ENCODE data around the gene ZNF44.

DNA sequence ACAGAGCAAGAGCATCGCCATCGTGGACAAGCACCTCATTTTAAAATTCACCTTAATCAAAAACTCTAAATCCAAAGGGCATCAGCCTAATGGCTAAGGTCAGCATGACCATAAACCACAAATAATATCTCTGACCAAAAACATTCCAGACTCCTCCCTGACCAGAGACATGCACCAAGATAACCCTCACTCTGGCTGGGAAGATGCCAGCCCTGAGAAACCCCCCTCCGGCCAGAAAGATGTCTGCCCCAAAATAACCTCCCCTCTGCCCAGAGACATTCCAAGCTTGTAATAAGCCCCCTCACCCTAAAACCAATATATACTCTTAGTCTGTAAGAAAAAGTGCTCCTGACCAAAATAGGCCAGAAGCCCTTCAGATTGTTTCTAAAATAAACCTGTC, 61.7 kb downstream of the ZNF44 start:
- TF ChIP-seq EZH2phosphoT487 (IDR thresholded peaks at IDR 0.05; ENCODE audit: unreplicated experiment) (no peak), POLR2AphosphoS5 (IDR thresholded peaks at IDR 0.05; ENCODE audit: low read depth) (no peak), EZH2 (IDR thresholded peaks at IDR 0.05; ENCODE audit: low read depth, unreplicated experiment) (no peak), CREB1 (CRISPR knock-in tag; IDR thresholded peaks at IDR 0.05; ENCODE audit: low read depth) (no peak), JUNB (IDR thresholded peaks at IDR 0.05; ENCODE audit: unreplicated experiment) (no peak)
- TF ChIP-seq, protein P1, sequence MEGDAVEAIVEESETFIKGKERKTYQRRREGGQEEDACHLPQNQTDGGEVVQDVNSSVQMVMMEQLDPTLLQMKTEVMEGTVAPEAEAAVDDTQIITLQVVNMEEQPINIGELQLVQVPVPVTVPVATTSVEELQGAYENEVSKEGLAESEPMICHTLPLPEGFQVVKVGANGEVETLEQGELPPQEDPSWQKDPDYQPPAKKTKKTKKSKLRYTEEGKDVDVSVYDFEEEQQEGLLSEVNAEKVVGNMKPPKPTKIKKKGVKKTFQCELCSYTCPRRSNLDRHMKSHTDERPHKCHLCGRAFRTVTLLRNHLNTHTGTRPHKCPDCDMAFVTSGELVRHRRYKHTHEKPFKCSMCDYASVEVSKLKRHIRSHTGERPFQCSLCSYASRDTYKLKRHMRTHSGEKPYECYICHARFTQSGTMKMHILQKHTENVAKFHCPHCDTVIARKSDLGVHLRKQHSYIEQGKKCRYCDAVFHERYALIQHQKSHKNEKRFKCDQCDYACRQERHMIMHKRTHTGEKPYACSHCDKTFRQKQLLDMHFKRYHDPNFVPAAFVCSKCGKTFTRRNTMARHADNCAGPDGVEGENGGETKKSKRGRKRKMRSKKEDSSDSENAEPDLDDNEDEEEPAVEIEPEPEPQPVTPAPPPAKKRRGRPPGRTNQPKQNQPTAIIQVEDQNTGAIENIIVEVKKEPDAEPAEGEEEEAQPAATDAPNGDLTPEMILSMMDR (conservative IDR thresholded peaks at IDR 0.05; ENCODE audit: low read depth in 2 of 2), result no peak
- TF ChIP-seq, protein P2, sequence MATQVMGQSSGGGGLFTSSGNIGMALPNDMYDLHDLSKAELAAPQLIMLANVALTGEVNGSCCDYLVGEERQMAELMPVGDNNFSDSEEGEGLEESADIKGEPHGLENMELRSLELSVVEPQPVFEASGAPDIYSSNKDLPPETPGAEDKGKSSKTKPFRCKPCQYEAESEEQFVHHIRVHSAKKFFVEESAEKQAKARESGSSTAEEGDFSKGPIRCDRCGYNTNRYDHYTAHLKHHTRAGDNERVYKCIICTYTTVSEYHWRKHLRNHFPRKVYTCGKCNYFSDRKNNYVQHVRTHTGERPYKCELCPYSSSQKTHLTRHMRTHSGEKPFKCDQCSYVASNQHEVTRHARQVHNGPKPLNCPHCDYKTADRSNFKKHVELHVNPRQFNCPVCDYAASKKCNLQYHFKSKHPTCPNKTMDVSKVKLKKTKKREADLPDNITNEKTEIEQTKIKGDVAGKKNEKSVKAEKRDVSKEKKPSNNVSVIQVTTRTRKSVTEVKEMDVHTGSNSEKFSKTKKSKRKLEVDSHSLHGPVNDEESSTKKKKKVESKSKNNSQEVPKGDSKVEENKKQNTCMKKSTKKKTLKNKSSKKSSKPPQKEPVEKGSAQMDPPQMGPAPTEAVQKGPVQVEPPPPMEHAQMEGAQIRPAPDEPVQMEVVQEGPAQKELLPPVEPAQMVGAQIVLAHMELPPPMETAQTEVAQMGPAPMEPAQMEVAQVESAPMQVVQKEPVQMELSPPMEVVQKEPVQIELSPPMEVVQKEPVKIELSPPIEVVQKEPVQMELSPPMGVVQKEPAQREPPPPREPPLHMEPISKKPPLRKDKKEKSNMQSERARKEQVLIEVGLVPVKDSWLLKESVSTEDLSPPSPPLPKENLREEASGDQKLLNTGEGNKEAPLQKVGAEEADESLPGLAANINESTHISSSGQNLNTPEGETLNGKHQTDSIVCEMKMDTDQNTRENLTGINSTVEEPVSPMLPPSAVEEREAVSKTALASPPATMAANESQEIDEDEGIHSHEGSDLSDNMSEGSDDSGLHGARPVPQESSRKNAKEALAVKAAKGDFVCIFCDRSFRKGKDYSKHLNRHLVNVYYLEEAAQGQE (IDR thresholded peaks at IDR 0.05; ENCODE audit: unreplicated experiment), result no peak
- TF ChIP-seq, protein P3, sequence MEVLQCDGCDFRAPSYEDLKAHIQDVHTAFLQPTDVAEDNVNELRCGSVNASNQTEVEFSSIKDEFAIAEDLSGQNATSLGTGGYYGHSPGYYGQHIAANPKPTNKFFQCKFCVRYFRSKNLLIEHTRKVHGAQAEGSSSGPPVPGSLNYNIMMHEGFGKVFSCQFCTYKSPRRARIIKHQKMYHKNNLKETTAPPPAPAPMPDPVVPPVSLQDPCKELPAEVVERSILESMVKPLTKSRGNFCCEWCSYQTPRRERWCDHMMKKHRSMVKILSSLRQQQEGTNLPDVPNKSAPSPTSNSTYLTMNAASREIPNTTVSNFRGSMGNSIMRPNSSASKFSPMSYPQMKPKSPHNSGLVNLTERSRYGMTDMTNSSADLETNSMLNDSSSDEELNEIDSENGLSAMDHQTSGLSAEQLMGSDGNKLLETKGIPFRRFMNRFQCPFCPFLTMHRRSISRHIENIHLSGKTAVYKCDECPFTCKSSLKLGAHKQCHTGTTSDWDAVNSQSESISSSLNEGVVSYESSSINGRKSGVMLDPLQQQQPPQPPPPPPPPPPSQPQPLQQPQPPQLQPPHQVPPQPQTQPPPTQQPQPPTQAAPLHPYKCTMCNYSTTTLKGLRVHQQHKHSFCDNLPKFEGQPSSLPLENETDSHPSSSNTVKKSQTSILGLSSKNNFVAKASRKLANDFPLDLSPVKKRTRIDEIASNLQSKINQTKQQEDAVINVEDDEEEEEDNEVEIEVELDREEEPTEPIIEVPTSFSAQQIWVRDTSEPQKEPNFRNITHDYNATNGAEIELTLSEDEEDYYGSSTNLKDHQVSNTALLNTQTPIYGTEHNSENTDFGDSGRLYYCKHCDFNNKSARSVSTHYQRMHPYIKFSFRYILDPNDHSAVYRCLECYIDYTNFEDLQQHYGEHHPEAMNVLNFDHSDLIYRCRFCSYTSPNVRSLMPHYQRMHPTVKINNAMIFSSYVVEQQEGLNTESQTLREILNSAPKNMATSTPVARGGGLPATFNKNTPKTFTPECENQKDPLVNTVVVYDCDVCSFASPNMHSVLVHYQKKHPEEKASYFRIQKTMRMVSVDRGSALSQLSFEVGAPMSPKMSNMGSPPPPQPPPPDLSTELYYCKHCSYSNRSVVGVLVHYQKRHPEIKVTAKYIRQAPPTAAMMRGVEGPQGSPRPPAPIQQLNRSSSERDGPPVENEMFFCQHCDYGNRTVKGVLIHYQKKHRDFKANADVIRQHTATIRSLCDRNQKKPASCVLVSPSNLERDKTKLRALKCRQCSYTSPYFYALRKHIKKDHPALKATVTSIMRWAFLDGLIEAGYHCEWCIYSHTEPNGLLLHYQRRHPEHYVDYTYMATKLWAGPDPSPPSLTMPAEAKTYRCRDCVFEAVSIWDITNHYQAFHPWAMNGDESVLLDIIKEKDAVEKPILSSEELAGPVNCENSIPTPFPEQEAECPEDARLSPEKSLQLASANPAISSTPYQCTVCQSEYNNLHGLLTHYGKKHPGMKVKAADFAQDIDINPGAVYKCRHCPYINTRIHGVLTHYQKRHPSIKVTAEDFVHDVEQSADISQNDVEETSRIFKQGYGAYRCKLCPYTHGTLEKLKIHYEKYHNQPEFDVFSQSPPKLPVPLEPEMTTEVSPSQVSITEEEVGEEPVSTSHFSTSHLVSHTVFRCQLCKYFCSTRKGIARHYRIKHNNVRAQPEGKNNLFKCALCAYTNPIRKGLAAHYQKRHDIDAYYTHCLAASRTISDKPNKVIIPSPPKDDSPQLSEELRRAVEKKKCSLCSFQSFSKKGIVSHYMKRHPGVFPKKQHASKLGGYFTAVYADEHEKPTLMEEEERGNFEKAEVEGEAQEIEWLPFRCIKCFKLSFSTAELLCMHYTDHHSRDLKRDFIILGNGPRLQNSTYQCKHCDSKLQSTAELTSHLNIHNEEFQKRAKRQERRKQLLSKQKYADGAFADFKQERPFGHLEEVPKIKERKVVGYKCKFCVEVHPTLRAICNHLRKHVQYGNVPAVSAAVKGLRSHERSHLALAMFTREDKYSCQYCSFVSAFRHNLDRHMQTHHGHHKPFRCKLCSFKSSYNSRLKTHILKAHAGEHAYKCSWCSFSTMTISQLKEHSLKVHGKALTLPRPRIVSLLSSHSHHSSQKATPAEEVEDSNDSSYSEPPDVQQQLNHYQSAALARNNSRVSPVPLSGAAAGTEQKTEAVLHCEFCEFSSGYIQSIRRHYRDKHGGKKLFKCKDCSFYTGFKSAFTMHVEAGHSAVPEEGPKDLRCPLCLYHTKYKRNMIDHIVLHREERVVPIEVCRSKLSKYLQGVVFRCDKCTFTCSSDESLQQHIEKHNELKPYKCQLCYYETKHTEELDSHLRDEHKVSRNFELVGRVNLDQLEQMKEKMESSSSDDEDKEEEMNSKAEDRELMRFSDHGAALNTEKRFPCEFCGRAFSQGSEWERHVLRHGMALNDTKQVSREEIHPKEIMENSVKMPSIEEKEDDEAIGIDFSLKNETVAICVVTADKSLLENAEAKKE (CRISPR knock-in tag; IDR thresholded peaks at IDR 0.05), result no peak
- TF ChIP-seq, protein P4, sequence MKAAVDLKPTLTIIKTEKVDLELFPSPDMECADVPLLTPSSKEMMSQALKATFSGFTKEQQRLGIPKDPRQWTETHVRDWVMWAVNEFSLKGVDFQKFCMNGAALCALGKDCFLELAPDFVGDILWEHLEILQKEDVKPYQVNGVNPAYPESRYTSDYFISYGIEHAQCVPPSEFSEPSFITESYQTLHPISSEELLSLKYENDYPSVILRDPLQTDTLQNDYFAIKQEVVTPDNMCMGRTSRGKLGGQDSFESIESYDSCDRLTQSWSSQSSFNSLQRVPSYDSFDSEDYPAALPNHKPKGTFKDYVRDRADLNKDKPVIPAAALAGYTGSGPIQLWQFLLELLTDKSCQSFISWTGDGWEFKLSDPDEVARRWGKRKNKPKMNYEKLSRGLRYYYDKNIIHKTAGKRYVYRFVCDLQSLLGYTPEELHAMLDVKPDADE (IDR thresholded peaks at IDR 0.05), result no peak

Measured in GM23338 (cell line).